Measurements from ENCODE around the gene CFAP61. TPM values are rescaled to one million over a fixed set of nuclear protein-coding genes. Genes with fewer than 3 reads are reported as not detected.

Gene CFAP61
- polyA plus RNA-seq, 4 donors = 3.2 to 4.4 (median 3.7) TPM

GRCh38 chr20:20359628-20360027 is 307.3 kb downstream of the CFAP61 start:
- DNase-seq (ENCODE audit: low read depth in 4 of 4, low spot score in 2 of 4) = no peak

GRCh38 chr20:20360464-20360863 is 308.1 kb downstream of the CFAP61 start:
- peak in 1 of 4 donors; percentile 64 for DNase-seq (ENCODE audit: low read depth in 4 of 4, low spot score in 2 of 4)

- no peak for DNase-seq (ENCODE audit: low read depth in 4 of 4, low spot score in 2 of 4)
These were observed 310.6 kb downstream of the CFAP61 start for GRCh38 chr20:20362774-20363433.

GRCh38 chr20:20363434-20363798 is 311.1 kb downstream of the CFAP61 start:
- no peak for DNase-seq (ENCODE audit: low read depth in 4 of 4, low spot score in 2 of 4)

GRCh38 chr20:20363799-20364592 is 311.7 kb downstream of the CFAP61 start:
- no peak for DNase-seq (ENCODE audit: low read depth in 4 of 4, low spot score in 2 of 4)

- no peak for DNase-seq (ENCODE audit: low read depth in 4 of 4, low spot score in 2 of 4)
These were observed 312.5 kb downstream of the CFAP61 start for GRCh38 chr20:20364593-20365479.

GRCh38 chr20:20365480-20366161 is 313.3 kb downstream of the CFAP61 start:
- no peak for DNase-seq (ENCODE audit: low read depth in 4 of 4, low spot score in 2 of 4)

GRCh38 chr20:20366551-20366875 is 314.2 kb downstream of the CFAP61 start:
- no peak for DNase-seq (ENCODE audit: low read depth in 4 of 4, low spot score in 2 of 4)

GRCh38 chr20:20366876-20367574 is 314.7 kb downstream of the CFAP61 start:
- DNase-seq (ENCODE audit: low read depth in 4 of 4, low spot score in 2 of 4) = no peak

GRCh38 chr20:20367575-20368417 is 315.5 kb downstream of the CFAP61 start, which contains the start of gene INSM1:
INSM1 (plus strand) TSS chr20:20368104; CDS start chr20:20368268, 164 bp downstream.
- DNase-seq (ENCODE audit: low read depth in 4 of 4, low spot score in 2 of 4) = no peak

- DNase-seq (ENCODE audit: low read depth in 4 of 4, low spot score in 2 of 4) = no peak
These were observed 316.3 kb downstream of the CFAP61 start for GRCh38 chr20:20368418-20369249.

- DNase-seq (ENCODE audit: low read depth in 4 of 4, low spot score in 2 of 4) = no peak
These were observed 317.1 kb downstream of the CFAP61 start for GRCh38 chr20:20369250-20370093.

GRCh38 chr20:20370094-20370575 is 317.8 kb downstream of the CFAP61 start:
- no peak for DNase-seq (ENCODE audit: low read depth in 4 of 4, low spot score in 2 of 4)

GRCh38 chr20:20371083-20371482 is 318.8 kb downstream of the CFAP61 start:
- no peak for DNase-seq (ENCODE audit: low read depth in 4 of 4, low spot score in 2 of 4)

GRCh38 chr20:20371681-20372080 is 319.3 kb downstream of the CFAP61 start:
- no peak for DNase-seq (ENCODE audit: low read depth in 4 of 4, low spot score in 2 of 4)

GRCh38 chr20:20373091-20373571 is 320.8 kb downstream of the CFAP61 start:
- DNase-seq (ENCODE audit: low read depth in 4 of 4, low spot score in 2 of 4) = no peak

- no peak for DNase-seq (ENCODE audit: low read depth in 4 of 4, low spot score in 2 of 4)
These were observed 323.5 kb downstream of the CFAP61 start for GRCh38 chr20:20375862-20376261.

Data from left renal cortex interstitium (tissue), 4 donors.